ENCODE data around the gene PIK3AP1. TPM values are rescaled to one million over a fixed set of nuclear protein-coding genes. Genes with fewer than 3 reads are reported as not detected.

The PIK3AP1 gene
- total and polyA plus RNA-seq, 2 of the 13 experiments (the other 11 are each of a cell fraction or from before 2014, with no cell fraction given) = 3.6 to 13.8 TPM

- TF ChIP-seq SPEN (CRISPR knock-in tag; IDR thresholded peaks at IDR 0.05; ENCODE audit: low read depth) (peak; percentile 0; the same call in 1 of the 2 replicates), MYPOP (CRISPR knock-in tag; IDR thresholded peaks at IDR 0.05) (0 out of 2 replicates have a peak, but pooled peaks have one; percentile 29), IRX3 (CRISPR knock-in tag; IDR thresholded peaks at IDR 0.05; ENCODE audit: borderline replicate concordance, low read depth) (no peak), JUND (CRISPR knock-in tag; IDR thresholded peaks at IDR 0.05) (no peak), FOSL2 (CRISPR knock-in tag; IDR thresholded peaks at IDR 0.05) (no peak), TFDP1 (CRISPR knock-in tag; IDR thresholded peaks at IDR 0.05; ENCODE audit: borderline replicate concordance) (no peak), ZNF703 (CRISPR knock-in tag; IDR thresholded peaks at IDR 0.05; ENCODE audit: borderline replicate concordance) (0 out of 2 replicates have a peak, but pooled peaks have one; percentile 18), IRF2 (CRISPR knock-in tag; IDR thresholded peaks at IDR 0.05) (no peak), ASH2L (IDR thresholded peaks at IDR 0.05; ENCODE audit: insufficient read length, low read depth, low read length) (no peak), ATAD3A (CRISPR knock-in tag; IDR thresholded peaks at IDR 0.05) (no peak), NFKBIZ (CRISPR knock-in tag; IDR thresholded peaks at IDR 0.05) (no peak), ARNTL (CRISPR knock-in tag; IDR thresholded peaks at IDR 0.05) (no peak), MBD4 (IDR thresholded peaks at IDR 0.05; ENCODE audit: borderline replicate concordance, low read length) (no peak), HDAC6 (IDR thresholded peaks at IDR 0.05; ENCODE audit: low read depth, low read length) (no peak), FOXA3 (CRISPR knock-in tag; IDR thresholded peaks at IDR 0.05) (no peak), AHDC1 (CRISPR knock-in tag; IDR thresholded peaks at IDR 0.05; ENCODE audit: borderline replicate concordance) (no peak), ZNF10 (CRISPR knock-in tag; IDR thresholded peaks at IDR 0.05; ENCODE audit: borderline replicate concordance, low read depth) (no peak), ZFAT (CRISPR knock-in tag; conservative IDR thresholded peaks at IDR 0.05) (no peak), TRIM24 (CRISPR knock-in tag; IDR thresholded peaks at IDR 0.05) (no peak)
- TF ChIP-seq, protein P1, sequence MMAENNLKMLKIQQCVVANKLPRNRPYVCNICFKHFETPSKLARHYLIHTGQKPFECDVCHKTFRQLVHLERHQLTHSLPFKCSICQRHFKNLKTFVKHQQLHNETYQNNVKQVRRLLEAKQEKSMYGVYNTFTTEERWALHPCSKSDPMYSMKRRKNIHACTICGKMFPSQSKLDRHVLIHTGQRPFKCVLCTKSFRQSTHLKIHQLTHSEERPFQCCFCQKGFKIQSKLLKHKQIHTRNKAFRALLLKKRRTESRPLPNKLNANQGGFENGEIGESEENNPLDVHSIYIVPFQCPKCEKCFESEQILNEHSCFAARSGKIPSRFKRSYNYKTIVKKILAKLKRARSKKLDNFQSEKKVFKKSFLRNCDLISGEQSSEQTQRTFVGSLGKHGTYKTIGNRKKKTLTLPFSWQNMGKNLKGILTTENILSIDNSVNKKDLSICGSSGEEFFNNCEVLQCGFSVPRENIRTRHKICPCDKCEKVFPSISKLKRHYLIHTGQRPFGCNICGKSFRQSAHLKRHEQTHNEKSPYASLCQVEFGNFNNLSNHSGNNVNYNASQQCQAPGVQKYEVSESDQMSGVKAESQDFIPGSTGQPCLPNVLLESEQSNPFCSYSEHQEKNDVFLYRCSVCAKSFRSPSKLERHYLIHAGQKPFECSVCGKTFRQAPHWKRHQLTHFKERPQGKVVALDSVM (CRISPR knock-in tag; IDR thresholded peaks at IDR 0.05) = no peak
These were observed at the start of gene PIK3AP1 (continued) for GRCh38 chr10:96720422-96721206.
